GM12872 (cell line): ENCODE results near the gene ANGEL1.

Experiments used
- CTCF ChIP-seq: IDR thresholded peaks from 3 replicates; pipeline ENCODE4 v1.5.1; 2011; ENCODE audit warnings: low read depth, mild to moderate bottlenecking, low read length, moderate library complexity; ENCODE audit not compliant: insufficient read depth

Gene ANGEL1

GRCh38 chr14:76814726-76815645 is 2.3 kb upstream of the ANGEL1 start:
- no peak for TF ChIP-seq CTCF

- TF ChIP-seq CTCF = no peak
Observed at GRCh38 chr14:76812093-76812421, 625 bp downstream of the ANGEL1 start.

GRCh38 chr14:76811561-76811960 is 1.1 kb downstream of the ANGEL1 start:
- no peak for TF ChIP-seq CTCF

GRCh38 chr14:76810953-76811400 is 1.7 kb downstream of the ANGEL1 start:
- TF ChIP-seq CTCF = peak; percentile 58

- no peak for TF ChIP-seq CTCF
Observed at GRCh38 chr14:76810525-76810924, 2.2 kb downstream of the ANGEL1 start.

- no peak for TF ChIP-seq CTCF
Observed at GRCh38 chr14:76808990-76809389, 3.7 kb downstream of the ANGEL1 start.

- TF ChIP-seq CTCF = no peak
Observed at GRCh38 chr14:76808011-76808410, 4.7 kb downstream of the ANGEL1 start.
